Mucosa of rectum (tissue), 2 donors: ENCODE results near the gene SIL1.
"Not testable (repeated sequence)": the region's sequence is repeated elsewhere in the genome, so short reads cannot be mapped to it uniquely, and the experiment has no call there.

Source experiments
- H3K27ac ChIP-seq, 2 donors: one replicate each; pipeline ENCODE4 v1.7.0; 2013; ENCODE audit warnings: inconsistent platforms in 2 of 2, low read depth in 2 of 2, low read length in 2 of 2
- H3K27me3 ChIP-seq, 2 donors: one replicate each; pipeline ENCODE4 v1.7.0; 2013; ENCODE audit warnings: low read length in 2 of 2; ENCODE audit not compliant: control insufficient read depth in 2 of 2, insufficient read depth in 2 of 2
- H3K36me3 ChIP-seq, 2 donors: one replicate each; pipeline ENCODE4 v1.7.0; 2013; ENCODE audit warnings: low read length in 2 of 2; ENCODE audit not compliant: control insufficient read depth in 2 of 2, insufficient read depth in 2 of 2
- H3K4me1 ChIP-seq, 2 donors: one replicate each; pipeline ENCODE4 v1.7.0; 2013; ENCODE audit warnings: low read length in 2 of 2, mild to moderate bottlenecking in 1 of 2; ENCODE audit not compliant: control insufficient read depth in 2 of 2, insufficient read depth in 2 of 2
- H3K4me3 ChIP-seq, 2 donors: one replicate each; pipeline ENCODE4 v1.7.0; 2013; ENCODE audit warnings: low read length in 2 of 2
- H3K9ac ChIP-seq, 2 donors: one replicate each; pipeline ENCODE4 v1.7.0; 2013; ENCODE audit warnings: low read length in 2 of 2, low read depth in 1 of 2, mild to moderate bottlenecking in 1 of 2
- H3K9me3 ChIP-seq, 2 donors: one replicate each; pipeline ENCODE4 v1.7.0; 2013; ENCODE audit warnings: low read length in 2 of 2; ENCODE audit not compliant: control insufficient read depth in 2 of 2
- donor health status: healthy.
- donor health status: Normal muscosa, but diverticular disease.

The SIL1 gene

DNA sequence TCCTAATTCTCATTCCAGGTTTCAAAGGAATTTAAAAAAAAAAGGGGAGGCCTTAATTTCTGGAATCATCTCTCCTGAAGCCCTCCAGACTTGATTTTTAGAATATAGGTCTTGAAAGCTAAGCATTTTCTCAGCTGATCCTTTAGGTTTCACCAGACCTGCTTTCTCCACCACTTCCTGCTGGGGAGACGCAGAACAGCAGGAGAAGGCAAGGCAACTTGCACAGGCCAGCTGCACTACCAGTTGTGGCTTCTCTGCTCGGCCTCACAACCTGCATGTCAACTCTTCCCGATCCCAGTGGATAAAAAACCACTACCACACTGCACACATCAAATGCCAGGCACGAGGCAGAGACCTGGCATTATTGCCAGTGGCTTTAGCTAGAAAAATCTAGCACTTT, 119.8 kb downstream of the SIL1 start:
- H3K9me3 ChIP-seq = no peaks in the 10 kb centered on the region
- H3K9ac ChIP-seq = no peak overlapping the region
- H3K27me3 ChIP-seq = no peaks in the 10 kb centered on the region
- no peaks in the 10 kb centered on the region for H3K4me1 ChIP-seq
- H3K36me3 ChIP-seq = no peaks in the 10 kb centered on the region
- no peak overlapping the region for H3K4me3 ChIP-seq
- H3K27ac ChIP-seq = no peak overlapping the region

DNA sequence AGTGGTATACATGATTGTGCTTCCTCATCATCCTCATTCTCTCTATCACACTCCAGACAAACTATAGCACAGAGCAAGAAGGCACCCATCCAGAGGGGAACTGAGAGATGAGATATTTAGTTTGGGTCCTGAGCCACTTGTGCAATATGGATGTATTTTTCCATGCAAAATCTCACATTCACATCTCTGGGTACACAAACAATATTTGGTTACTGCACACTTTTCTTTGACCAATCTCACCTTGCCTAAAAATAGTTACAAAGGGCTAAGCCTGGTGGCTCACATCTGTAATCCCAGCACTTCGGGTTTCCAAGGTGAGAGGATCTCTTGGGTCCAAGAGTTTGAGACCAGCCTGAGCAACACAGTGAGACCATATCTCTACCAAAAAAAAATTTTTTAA, 120.3 kb downstream of the SIL1 start:
- Histone ChIP-seq H3K4me3 (no peak overlapping the region), H3K27me3 (no peaks in the 10 kb centered on the region), H3K9ac (no peak overlapping the region), H3K36me3 (no peaks in the 10 kb centered on the region), H3K4me1 (no peaks in the 10 kb centered on the region), H3K9me3 (no peaks in the 10 kb centered on the region), H3K27ac (no peak overlapping the region)

DNA sequence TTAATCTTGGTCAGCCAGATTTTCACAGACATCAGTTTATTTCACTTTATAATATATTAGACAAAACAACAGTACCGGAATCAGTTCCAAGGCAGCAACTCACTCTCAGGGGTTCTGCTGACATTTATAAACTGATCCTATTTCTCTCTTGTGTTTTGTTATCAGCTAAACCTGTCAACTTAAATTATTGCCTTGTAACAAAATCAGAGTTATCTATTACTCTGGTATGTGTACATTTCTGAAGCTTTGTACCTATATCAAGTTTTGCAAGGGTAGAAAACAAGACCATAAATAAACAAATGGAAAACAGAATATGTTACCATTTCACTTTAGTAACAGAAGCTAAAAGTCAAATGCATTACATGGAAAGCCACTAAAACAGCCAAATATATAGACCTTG, 122.1 kb downstream of the SIL1 start:
- H3K27ac ChIP-seq = no peak overlapping the region
- H3K9ac ChIP-seq = no peak overlapping the region
- no peaks in the 10 kb centered on the region for H3K27me3 ChIP-seq
- no peak overlapping the region for H3K4me3 ChIP-seq
- no peaks in the 10 kb centered on the region for H3K9me3 ChIP-seq
- H3K4me1 ChIP-seq = no peaks in the 10 kb centered on the region
- H3K36me3 ChIP-seq = no peaks in the 10 kb centered on the region

DNA sequence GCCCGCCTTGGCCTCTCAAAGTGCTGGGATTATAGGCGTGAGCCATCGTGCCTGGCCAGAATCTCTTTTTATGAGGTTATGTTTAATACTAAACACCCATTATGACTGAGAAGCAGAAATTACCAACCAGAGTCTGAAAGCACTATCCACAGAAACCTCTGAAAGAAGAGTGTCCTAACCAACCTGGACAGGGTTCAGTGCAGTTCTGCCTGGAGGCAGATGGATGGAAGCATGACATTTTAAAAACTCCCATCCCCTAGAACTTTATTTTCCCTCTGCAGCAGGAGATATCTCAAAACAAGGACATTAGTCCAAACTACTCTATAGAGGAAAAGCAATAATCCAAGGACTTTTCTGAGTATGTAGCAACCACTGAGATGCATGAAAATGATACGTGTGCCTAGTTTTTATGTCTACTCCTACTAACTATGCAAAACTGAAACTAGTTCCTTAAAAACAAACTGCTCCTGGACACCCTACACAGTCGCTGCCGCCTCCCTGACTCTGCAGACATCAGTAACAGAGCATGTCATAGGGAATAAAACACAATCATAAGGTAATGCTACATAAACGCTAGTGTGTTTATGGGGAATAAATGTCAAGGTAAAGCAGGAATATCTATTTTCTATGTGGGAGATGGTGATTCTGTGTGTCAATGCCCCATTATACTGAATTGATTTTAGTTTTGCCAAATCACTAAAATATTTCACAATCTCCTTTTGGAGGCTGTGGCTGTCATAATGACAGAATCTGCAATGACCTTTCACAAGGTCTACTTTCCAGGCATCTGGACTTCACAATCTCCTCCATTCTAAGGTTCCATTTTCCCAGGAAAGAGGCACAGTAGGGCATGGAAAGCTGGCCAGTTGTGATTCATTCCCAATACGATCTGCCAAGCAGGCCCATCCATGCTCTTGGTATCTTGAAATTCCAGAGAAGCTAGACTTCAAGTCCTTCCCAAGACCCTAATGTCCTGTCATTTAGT, 122.8 kb downstream of the SIL1 start:
- H3K4me3 ChIP-seq = peak overlapping the region in 1 of 2 donors; percentile 13

DNA sequence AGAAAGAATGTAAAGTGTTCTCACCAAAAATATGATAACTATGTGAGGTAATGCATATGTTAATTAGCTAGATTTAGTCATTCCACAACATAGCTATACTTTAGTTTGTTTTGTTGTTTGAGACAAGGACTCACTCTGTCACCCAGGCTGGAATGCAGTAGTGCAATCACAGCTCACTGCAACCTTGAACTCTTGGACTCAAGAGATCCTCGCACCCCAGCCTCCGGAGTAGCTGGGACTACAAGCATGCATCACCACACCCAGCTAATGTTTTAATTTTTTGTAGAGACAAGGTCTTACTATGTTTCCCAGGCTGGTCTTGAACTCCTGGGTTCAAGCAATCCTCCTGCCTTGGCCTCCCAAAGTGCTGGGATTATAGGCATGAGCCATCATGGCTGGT, 124.2 kb downstream of the SIL1 start:
- H3K9me3 ChIP-seq, H3K27ac ChIP-seq, H3K36me3 ChIP-seq, H3K27me3 ChIP-seq, H3K9ac ChIP-seq, H3K4me1 ChIP-seq, H3K4me3 ChIP-seq: not testable (repeated sequence)

More for the DNA sequence above, 122.8 kb downstream of the SIL1 start:
- H3K4me1 ChIP-seq = no peaks in the 10 kb centered on the region
- H3K36me3 ChIP-seq = no peaks in the 10 kb centered on the region
- no peaks in the 10 kb centered on the region for H3K9me3 ChIP-seq
- H3K9ac ChIP-seq = no peak overlapping the region
- no peak overlapping the region for H3K27ac ChIP-seq
- H3K27me3 ChIP-seq = no peaks in the 10 kb centered on the region

DNA sequence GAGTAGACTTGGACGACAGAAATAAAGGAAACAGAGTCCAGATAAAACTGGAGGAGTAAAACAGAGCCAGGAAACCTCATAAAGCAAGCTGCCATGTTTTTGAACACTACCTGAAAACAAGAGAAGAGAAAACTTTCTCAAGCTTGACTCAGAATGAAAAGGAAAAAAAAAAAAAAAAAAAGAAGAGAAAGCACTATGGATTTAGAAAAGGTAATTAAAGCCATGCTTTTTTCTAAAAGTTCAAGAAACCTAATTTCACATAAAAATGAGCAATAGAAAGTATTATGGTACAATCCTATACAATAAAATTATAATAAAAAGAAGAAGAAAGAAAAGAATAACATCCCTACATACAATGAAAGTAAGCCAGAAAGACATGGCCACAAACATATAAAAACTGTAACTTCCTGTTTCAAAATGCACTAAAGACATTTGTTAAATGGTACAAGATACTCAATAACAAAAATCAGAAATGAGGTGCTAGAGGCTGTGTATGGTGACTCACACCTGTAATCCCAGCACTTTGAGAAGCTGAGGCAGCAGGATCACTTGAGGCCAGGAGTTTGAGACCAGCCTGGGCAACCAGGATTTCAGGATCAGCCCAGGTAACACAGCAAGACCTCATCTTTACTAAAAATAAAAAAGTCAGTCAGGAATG, 129.5 kb downstream of the SIL1 start:
- Histone ChIP-seq H3K4me1 (no peaks in the 10 kb centered on the region), H3K27ac (no peak overlapping the region), H3K9ac (no peak overlapping the region), H3K4me3 (no peak overlapping the region), H3K36me3 (no peaks in the 10 kb centered on the region), H3K27me3 (no peaks in the 10 kb centered on the region), H3K9me3 (no peaks in the 10 kb centered on the region)

DNA sequence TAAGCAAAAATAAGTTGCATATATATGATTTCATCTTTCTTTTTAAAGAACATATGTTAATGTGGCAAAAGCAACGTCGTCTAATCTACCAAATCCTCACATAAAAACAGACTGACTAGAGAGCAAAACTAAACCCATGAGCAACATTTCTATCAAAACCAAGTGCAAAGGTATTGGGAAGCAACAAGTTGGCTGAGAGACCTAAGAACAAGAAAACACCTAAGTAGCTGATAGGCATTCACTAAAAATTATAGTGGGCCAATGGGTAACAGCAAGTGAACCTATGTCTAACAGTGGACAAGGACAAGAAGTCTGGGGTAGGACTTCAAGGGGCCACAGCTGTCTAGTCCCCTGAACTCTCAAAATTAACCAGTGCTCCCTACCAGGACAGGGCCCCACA, 130.1 kb downstream of the SIL1 start:
- Histone ChIP-seq H3K27ac (no peak overlapping the region), H3K4me1 (no peaks in the 10 kb centered on the region), H3K9ac (no peak overlapping the region), H3K9me3 (no peaks in the 10 kb centered on the region), H3K27me3 (no peaks in the 10 kb centered on the region), H3K4me3 (no peak overlapping the region), H3K36me3 (no peaks in the 10 kb centered on the region)

DNA sequence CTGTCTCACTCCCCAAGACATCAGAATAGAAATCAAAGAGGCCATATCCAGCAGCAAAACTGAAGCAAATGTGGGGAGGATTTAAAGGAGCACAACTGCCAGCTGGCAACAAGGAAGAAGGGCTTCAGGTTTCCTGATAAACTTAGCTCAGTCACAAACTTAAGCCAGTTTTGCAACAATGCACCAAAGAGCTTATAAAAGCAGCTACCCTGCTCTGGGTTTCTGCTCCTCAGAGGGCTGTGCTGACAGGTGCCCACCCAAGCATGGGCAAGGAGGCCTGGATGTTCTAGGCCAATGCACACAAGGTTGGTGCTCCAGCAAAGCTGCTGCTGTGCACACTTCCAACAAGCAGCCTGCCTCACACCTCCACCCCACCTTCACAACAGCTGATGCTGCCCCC, 132.9 kb downstream of the SIL1 start:
- no peaks in the 10 kb centered on the region for H3K9me3 ChIP-seq
- no peaks in the 10 kb centered on the region for H3K4me1 ChIP-seq
- no peak overlapping the region for H3K27ac ChIP-seq
- H3K4me3 ChIP-seq = no peak overlapping the region
- H3K36me3 ChIP-seq = no peaks in the 10 kb centered on the region
- H3K9ac ChIP-seq = no peak overlapping the region
- H3K27me3 ChIP-seq = no peaks in the 10 kb centered on the region

DNA sequence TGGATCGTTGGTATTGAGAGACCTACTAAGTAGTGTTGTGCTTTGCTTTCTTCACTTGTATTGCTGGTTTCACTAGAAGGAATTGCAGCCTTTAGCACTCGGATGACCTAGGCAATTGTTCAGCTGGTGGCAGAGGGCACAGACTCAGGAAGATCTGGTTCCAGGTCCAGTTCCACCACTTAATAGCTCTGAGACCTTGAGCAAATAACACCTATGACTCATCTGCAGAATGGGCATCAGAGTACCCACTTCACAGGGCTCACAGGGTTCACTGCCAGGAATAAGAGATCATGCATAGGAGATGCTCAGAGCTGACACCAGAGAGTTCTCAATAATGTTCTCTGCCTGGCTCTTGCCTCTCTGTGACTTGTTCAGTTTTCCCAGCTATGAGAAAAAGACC, 133.6 kb downstream of the SIL1 start:
- no peaks in the 10 kb centered on the region for H3K36me3 ChIP-seq
- no peak overlapping the region for H3K4me3 ChIP-seq
- no peaks in the 10 kb centered on the region for H3K27me3 ChIP-seq
- no peak overlapping the region for H3K9ac ChIP-seq
- no peaks in the 10 kb centered on the region for H3K4me1 ChIP-seq
- no peak overlapping the region for H3K27ac ChIP-seq
- no peaks in the 10 kb centered on the region for H3K9me3 ChIP-seq

DNA sequence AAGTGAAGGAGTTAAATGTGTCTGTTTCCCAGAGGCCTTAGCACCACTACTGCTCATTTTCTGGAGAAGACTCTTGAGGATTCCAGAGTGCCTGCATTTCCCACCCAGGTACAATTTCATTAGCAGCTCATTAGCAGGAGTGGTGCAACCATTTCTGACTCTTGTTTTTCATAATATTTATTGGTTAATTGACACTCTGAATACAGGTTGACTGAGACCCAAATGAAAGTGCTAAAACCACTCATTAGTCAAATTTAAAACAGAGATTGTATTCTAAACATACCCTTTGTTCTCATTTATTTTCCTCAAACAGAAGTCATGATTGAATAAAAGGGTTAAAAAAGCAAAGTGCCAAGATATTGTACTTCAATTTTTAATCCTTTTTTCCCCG, 134.5 kb downstream of the SIL1 start:
- H3K4me1 ChIP-seq = no peaks in the 10 kb centered on the region
- H3K4me3 ChIP-seq = no peak overlapping the region
- no peaks in the 10 kb centered on the region for H3K9me3 ChIP-seq

More for the DNA sequence above, 134.5 kb downstream of the SIL1 start:
- H3K9ac ChIP-seq = no peak overlapping the region
- H3K27ac ChIP-seq = no peak overlapping the region
- no peaks in the 10 kb centered on the region for H3K36me3 ChIP-seq
- H3K27me3 ChIP-seq = no peaks in the 10 kb centered on the region
